Metanephros (tissue), 1 donor: ENCODE measurements around the gene SLC15A5. TPM values are rescaled to one million over a fixed set of nuclear protein-coding genes. Genes with fewer than 3 reads are reported as not detected.

Source experiments
- total RNA-seq: library from RNA; depleted of rRNA; stranded (reverse); fragments of >200 nt; gene quantifications from one replicate; pipeline ENCODE4 v1.2.3, GENCODE V29; 2014

The SLC15A5 gene
- total RNA-seq: not detected

GRCh38 chr12:16277585-16277984 is at the start of gene SLC15A5:
TSS of gene SLC15A5 (minus strand) at chr12:16277685. CDS start at chr12:16277685, 0 bp downstream.

Other genes starting within 250 kb of the SLC15A5 start
- 13.5 TPM for gene MGST1, start 70.0 kb upstream of the SLC15A5 start, total RNA-seq